HG03460 (cell line): ENCODE data around the gene BAZ1A.

Experiments used
- ATAC-seq: cut with Tn5 transposase; IDR thresholded peaks from one replicate; pipeline ENCODE4 v1.9.1; 2021; ENCODE audit not compliant: unreplicated experiment

The BAZ1A gene

DNA sequence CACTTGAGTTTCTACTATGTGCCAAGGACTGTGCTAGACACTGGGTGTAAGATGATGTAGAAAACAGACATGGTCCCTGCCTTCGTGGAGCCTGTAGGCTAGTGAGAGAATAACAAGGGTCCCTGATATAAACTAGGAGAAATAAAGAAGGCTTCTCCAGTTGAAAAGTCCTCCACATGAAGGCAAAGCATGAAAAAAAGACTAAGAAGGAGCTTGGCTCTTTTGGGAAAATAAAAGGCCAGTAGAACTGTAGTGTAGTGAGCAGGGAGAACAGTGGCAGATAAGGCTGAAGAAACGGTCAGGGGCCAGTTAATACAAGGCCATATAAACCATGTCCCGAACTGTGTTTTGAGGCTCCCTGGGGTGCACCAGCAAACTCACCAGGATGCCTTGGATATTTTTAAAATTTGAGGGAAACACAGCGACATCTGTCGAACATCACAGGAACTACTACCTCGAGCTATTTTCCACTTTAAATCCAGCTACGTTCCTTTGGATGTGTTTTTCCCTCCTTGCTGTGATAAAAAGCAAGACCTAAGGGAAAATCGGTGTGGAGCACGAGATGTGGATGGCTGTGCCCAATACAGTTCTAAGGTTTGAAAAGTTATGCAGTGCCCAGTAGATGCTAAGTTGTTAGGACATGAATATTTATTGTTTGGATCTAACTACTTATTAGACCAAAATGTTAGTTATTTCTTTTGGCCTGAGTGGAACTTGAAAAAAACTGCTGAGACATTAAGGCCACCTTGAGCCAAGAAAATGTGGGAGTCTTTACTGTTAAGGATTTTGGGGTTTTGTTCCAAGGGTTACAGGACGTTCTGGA is 152.2 kb downstream of the BAZ1A start:
- ATAC-seq: no peak

DNA sequence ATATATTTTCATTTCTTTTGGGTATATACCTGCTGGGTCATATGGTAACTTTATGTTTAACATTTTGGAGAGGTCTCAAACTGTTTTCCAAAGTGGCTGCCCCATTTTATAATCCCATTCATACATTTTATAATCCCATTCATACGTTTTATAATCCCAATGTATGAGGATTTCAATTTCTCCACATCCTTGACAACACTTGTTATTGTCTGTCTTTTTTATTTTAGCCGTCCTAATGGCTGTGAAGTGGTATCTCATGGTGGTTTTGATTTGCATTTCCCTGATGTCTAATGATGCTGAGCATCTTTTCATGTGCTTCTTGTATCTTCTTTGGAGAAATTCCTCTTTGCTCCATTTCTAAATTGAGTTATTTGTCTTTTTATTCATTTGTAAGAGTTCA is 154.0 kb downstream of the BAZ1A start:
- no peak for ATAC-seq

- ATAC-seq: no peak
These were observed 156.3 kb downstream of the BAZ1A start for GRCh38 chr14:34718750-34719304.

- no peak for ATAC-seq
These were observed 159.9 kb downstream of the BAZ1A start for GRCh38 chr14:34715127-34715863.

GRCh38 chr14:34714320-34715126 is 160.6 kb downstream of the BAZ1A start, which contains the start of gene CFL2:
Gene CFL2, minus strand, starts transcription at chr14:34714593. Its CDS starts 53 bp downstream, at chr14:34714540.
- ATAC-seq: peak; percentile 88

- peak; percentile 22 for ATAC-seq
These were observed 161.4 kb downstream of the BAZ1A start for GRCh38 chr14:34713681-34714319.

DNA sequence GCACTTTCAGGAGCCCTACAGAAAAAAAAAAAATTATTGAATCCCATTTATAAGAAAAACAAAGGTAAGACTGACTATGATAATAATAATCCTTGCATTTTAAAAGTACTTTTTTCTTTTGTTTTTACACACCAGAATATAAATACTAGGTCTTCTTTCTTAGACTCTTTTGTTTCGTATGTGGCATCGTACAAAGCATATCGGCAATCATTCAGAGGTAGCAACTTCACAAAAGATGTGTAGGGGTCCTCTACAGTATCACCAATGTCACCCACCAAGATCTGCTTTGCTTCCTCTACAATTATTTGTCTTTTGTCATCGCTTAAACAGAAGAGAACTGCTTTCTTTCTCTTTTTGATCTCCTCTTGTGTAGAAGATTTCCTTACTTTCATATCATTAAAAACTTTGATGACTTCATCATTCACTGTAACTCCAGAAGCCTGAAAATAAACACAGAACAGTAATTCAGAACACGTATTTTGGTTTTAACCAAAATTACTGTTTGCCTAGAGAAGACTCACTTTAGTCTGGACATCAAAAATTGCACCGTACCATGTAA is 162.0 kb downstream of the BAZ1A start:
- no peak for ATAC-seq

DNA sequence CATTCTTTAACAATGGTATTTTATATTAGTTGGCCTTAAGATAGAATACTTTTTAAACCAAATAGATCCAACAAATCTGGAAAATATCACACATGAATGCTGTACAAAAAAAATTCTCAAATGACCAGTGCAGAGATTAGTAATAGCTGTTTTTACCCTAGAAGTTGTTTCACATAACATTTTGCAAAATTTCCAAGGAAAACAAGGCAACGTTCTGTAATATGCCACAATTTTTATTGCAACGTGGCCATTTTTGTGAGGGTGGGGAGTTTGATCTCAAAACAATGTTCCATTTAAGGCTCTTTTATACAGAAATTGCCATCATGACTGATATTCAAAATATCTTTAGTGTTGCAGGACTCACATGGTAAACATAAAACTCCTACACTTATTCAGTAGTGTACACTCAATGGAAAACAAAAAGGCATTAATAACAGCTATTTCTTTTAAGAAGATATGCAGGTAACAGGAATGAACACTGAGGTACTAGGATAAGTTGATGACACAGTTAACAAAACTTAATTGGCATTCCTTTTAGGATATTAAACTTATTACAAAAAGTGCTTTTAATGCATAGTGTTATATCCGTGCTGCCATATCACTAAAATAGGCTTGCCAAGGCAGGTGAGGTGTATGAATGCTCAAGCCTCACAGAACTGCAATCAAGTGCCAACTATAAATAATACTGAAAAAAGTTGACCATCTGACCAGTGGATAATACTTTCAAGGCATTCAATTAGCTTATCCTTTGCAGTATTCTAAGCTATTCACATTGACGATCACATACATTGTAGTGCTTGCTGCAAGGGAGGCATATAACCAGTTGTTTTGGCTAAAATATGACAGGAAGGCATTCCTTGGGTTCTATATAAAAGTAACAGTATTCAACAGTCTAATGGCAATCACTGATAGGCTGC is 163.1 kb downstream of the BAZ1A start:
- ATAC-seq: no peak

- ATAC-seq: no peak
These were observed 164.0 kb downstream of the BAZ1A start for GRCh38 chr14:34711169-34711568.

DNA sequence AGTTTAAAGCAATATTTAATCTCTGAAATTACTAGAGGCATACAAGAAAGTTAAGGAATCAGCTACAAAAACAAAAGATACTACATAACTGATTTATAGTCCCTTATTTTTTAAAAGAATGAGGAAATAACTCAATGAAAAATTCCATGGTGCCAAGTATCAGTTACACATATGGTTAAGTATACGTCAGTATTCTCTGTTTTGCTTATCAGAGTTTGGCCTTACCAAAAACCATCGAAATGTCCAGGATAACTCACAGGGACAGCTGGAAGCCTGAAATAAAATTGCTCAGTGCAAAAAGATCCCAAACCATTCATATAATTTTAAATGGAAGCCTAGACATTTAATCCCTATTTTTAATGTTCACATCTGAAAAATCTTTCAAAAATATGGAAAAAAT is 164.4 kb downstream of the BAZ1A start:
- no peak for ATAC-seq

- ATAC-seq: no peak
These were observed 165.2 kb downstream of the BAZ1A start for GRCh38 chr14:34710006-34710405.

- no peak for ATAC-seq
These were observed 167.4 kb downstream of the BAZ1A start for GRCh38 chr14:34707722-34708121.
